Activated T-cell treated with anti-CD3 and anti-CD28 coated beads, Interleukin-2, amount 50 U/mL, for 4 hours (primary cell): ENCODE results near the gene PFDN2. TPM values are rescaled to one million over a fixed set of nuclear protein-coding genes. Genes with fewer than 3 reads are reported as not detected.

Source experiments
- ATAC-seq, 2 donors: fragments of 200-7000 bp; cut with Tn5 transposase; one replicate each; pipeline ENCODE4 v1.10.0; 2021
- DNase-seq: peaks from one replicate; pipeline ENCODE4 v3.0.0-alpha.2; 2020
- H3K27me3 Mint-ChIP-seq: one replicate; pipeline ENCODE4 v1.8.0; 2021; ENCODE audit warnings: low read depth, mixed read lengths
- H3K36me3 Mint-ChIP-seq: one replicate; pipeline ENCODE4 v1.8.0; 2022; ENCODE audit warnings: mixed read lengths; ENCODE audit not compliant: insufficient read depth
- H3K4me1 Mint-ChIP-seq: one replicate; pipeline ENCODE4 v1.8.0; 2021; ENCODE audit warnings: low read depth, mixed read lengths
- H3K4me3 Mint-ChIP-seq: one replicate; pipeline ENCODE4 v1.8.0; 2021; ENCODE audit warnings: mild to moderate bottlenecking, moderate library complexity, mixed read lengths
- H3K9me3 Mint-ChIP-seq: one replicate; pipeline ENCODE4 v1.8.0; 2021; ENCODE audit warnings: mixed read lengths
- total RNA-seq, 3 donors: library from RNA; stranded (reverse); gene quantifications; one replicate each; pipeline ENCODE4 v1.2.1, GENCODE V29; 2021

The PFDN2 gene
- total RNA-seq, 3 donors from 2014 or later, result 231 to 238 (median 235) TPM

DNA sequence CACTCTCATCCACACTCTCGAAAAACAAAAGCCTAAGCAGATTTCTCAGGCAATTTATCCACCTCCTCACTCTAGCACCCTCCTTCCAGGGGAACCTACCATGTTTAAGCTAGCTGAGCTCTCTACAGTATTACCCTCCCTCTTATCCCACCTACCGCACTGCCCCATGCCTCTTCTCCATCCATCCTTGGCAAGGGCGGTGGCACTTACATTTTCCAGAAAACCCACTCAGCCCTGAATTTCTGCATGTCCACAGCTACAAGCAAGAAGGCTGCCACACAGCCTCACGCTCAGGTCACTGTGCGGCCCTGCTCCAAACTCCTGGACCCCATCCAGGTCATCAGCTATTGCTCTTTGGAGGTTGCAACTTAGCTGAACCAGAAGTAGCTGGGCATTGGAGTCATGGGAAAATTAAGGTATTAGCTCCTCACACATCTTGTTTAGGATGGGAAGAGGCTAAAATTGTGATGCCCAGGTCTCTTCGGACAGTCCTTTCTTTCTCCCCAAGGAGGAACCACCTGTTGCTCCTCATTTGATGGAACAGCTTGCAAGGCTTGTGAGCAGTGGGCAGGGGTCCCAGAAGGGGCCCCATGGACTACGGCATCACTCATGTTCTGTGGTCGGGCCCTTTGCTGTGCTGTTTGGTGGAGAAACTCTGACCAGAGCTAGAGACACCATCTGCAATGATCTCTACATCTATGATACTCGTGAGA, 18.6 kb downstream of the PFDN2 start:
- Mint-ChIP-seq H3K4me3 (peak overlapping the region; percentile 81), H3K9me3 (no peaks in the 10 kb centered on the region), H3K27me3 (no peaks in the 10 kb centered on the region), H3K4me1 (peaks cover 31% of the 10 kb centered on the region), H3K36me3 (peaks cover 22% of the 10 kb centered on the region)
- DNase-seq (no peak), ATAC-seq (no peak)

GRCh38 chr1:161098210-161099068, 19.4 kb downstream of the PFDN2 start, which contains the start of gene KLHDC9:
KLHDC9 (plus strand) TSS chr1:161098361; CDS start chr1:161098536, 175 bp downstream.
- peak within 1 kb of the TSS; percentile 81 for H3K4me3 Mint-ChIP-seq
- peak; percentile 68 to 75 for ATAC-seq
- no peaks in the 10 kb centered on the region for H3K9me3 Mint-ChIP-seq
- peak; percentile 38 for DNase-seq
- peaks cover 22% of the 10 kb centered on the region for H3K36me3 Mint-ChIP-seq
- no peaks in the 10 kb centered on the region for H3K27me3 Mint-ChIP-seq
- peaks cover 34% of the 10 kb centered on the region for H3K4me1 Mint-ChIP-seq

- ATAC-seq (no peak), DNase-seq (no peak)
- Mint-ChIP-seq H3K4me1 (peaks cover 49% of the 10 kb centered on the region), H3K4me3 (no peak overlapping the region), H3K27me3 (no peaks in the 10 kb centered on the region), H3K9me3 (no peaks in the 10 kb centered on the region), H3K36me3 (peaks cover 16% of the 10 kb centered on the region)
Observed at GRCh38 chr1:161096530-161096929, 21.3 kb downstream of the PFDN2 start.

DNA sequence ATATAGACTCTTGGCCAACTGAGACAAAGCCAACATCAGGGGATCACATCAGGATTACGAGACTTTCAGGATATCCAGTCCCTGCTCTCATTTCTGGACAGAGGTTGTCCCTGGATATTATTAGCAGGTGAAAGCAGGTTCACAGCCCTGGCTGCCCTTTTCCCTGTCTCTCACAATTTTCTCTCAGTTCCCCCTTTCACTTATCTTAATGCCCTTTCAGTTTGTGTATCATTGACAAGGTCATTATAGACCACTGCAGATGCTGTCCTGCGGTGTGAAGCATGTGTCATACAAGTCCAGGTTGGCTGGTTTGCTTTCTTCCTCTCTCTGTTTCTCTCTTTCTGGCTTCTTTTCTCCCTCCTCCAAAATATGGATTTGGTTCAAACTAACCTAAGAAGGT, 21.8 kb downstream of the PFDN2 start:
- H3K27me3 Mint-ChIP-seq, result no peaks in the 10 kb centered on the region

DNA sequence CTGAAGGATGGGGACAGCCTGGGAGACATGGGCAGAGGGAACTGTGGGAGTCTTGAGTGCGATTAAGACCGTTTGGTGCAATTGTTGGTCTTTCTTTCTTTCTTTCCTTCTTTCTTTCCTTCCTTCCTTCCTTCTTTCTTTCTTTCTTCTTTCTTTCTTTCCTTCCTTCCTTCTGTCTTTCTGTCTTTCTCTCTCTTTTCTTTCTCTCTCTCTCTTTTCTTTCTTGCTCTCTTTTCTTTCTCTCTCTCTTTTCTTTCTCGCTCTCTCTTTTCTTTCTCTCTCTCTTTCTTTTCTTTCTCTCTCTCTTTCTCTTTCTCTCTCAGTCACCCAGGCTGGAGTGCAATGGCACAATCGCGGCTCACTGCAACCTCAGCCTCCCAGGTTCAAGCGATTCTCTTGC, 22.6 kb downstream of the PFDN2 start:
- Mint-ChIP-seq H3K36me3 (peaks cover 13% of the 10 kb centered on the region), H3K27me3 (no peaks in the 10 kb centered on the region), H3K9me3 (no peaks in the 10 kb centered on the region), H3K4me3 (no peak overlapping the region), H3K4me1 (peaks cover 57% of the 10 kb centered on the region)
- DNase-seq (no peak), ATAC-seq (no peak)

More for the DNA sequence above, 21.8 kb downstream of the PFDN2 start:
- DNase-seq (no peak), ATAC-seq (no peak)
- peaks cover 49% of the 10 kb centered on the region for H3K4me1 Mint-ChIP-seq
- H3K36me3 Mint-ChIP-seq, result peaks cover 13% of the 10 kb centered on the region
- H3K9me3 Mint-ChIP-seq, result no peaks in the 10 kb centered on the region
- no peak overlapping the region for H3K4me3 Mint-ChIP-seq

- ATAC-seq (no peak), DNase-seq (no peak)
- Mint-ChIP-seq H3K4me1 (peaks cover 57% of the 10 kb centered on the region), H3K36me3 (peaks cover 5% of the 10 kb centered on the region), H3K9me3 (no peaks in the 10 kb centered on the region), H3K4me3 (no peak overlapping the region), H3K27me3 (no peaks in the 10 kb centered on the region)
Observed at GRCh38 chr1:161094481-161094880, 23.4 kb downstream of the PFDN2 start.

- peak; percentile 40 for DNase-seq
- H3K4me1 Mint-ChIP-seq, result peaks cover 46% of the 10 kb centered on the region
Observed at GRCh38 chr1:161092621-161093028, 25.2 kb downstream of the PFDN2 start.

GRCh38 chr1:161091796-161092507, 25.9 kb downstream of the PFDN2 start:
- no peaks in the 10 kb centered on the region for H3K36me3 Mint-ChIP-seq
- no peak overlapping the region for H3K4me3 Mint-ChIP-seq
- H3K27me3 Mint-ChIP-seq, result no peaks in the 10 kb centered on the region
- no peak for DNase-seq
- peaks cover 39% of the 10 kb centered on the region for H3K4me1 Mint-ChIP-seq
- no peaks in the 10 kb centered on the region for H3K9me3 Mint-ChIP-seq
- peak in 1 of 2 donors; percentile 8 for ATAC-seq

More at GRCh38 chr1:161092621-161093028, 25.2 kb downstream of the PFDN2 start:
- Mint-ChIP-seq H3K9me3 (no peaks in the 10 kb centered on the region), H3K36me3 (no peaks in the 10 kb centered on the region), H3K27me3 (no peaks in the 10 kb centered on the region), H3K4me3 (no peak overlapping the region)
- ATAC-seq, result peak; percentile 93 to 94

DNA sequence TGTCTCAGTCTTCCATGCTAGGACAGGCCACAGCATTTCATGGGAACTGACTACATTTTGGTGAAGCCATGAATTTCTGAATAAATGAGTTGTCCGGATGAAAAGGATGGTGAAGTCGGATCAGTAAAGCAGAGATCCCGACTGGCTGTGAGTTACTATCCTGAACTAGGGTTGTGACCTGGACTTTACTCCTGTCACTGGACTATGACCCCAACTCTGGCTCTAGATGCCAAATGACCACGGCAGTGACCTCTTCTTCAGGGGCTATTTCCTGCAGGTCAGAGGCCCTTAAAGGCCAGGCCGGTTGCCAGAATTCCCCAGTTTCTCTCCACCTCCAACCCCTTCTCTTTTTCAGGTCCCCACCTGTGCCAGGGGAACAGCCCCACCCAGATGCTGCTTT, 26.7 kb downstream of the PFDN2 start:
- ATAC-seq (no peak), DNase-seq (no peak)
- Mint-ChIP-seq H3K4me3 (no peak overlapping the region), H3K27me3 (no peaks in the 10 kb centered on the region), H3K36me3 (no peaks in the 10 kb centered on the region), H3K4me1 (peaks cover 32% of the 10 kb centered on the region), H3K9me3 (no peaks in the 10 kb centered on the region)

GRCh38 chr1:161090617-161091016, 27.2 kb downstream of the PFDN2 start:
- ATAC-seq (no peak), DNase-seq (no peak)
- Mint-ChIP-seq H3K4me1 (peaks cover 32% of the 10 kb centered on the region), H3K4me3 (no peak overlapping the region), H3K27me3 (no peaks in the 10 kb centered on the region), H3K9me3 (no peaks in the 10 kb centered on the region), H3K36me3 (no peaks in the 10 kb centered on the region)

- peaks cover 31% of the 10 kb centered on the region for H3K4me1 Mint-ChIP-seq
- no peak for ATAC-seq
- no peak overlapping the region for H3K4me3 Mint-ChIP-seq
- DNase-seq, result no peak
- no peaks in the 10 kb centered on the region for H3K9me3 Mint-ChIP-seq
- no peaks in the 10 kb centered on the region for H3K27me3 Mint-ChIP-seq
- H3K36me3 Mint-ChIP-seq, result no peaks in the 10 kb centered on the region
Observed at GRCh38 chr1:161089938-161090337, 27.9 kb downstream of the PFDN2 start.

DNA sequence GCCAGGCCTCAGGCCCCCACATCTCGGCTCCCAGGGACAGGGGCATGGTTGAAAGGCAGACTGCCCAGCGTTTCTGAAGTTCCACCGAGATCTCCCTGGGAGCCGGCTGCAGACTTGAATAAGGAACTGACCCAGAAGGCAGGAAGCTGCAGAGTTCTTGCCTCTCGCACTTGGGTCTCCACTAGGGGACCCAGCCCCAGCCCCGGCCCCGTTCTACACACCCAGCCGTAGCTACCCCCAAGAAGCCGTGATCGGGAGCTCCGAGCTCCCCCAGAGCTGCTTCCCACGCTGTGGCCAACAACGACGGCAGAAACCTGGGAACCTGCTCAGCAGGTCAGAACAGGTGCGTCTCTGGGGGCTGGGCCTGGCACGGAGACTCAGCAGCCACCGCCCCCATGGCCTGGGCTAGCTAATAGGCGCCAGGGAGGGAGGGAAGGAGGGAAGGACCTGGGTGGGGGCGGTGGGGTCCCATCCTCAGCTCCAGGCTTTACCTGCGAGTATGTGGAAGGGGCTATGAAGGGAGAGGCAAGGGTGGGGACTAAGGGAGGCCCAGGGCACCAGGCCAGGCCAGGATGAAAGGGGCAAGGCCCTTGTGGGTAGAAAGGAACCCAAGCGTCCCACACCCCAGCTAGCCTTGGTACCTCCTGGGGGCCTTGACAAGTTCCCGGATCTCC, 28.4 kb downstream of the PFDN2 start, which contains the start of gene NECTIN4:
Gene NECTIN4 (minus strand): TSS at position 308 of the 674 bp plus-strand sequence. CDS start 262 bp downstream, at position 46.
- no peak for DNase-seq
- Mint-ChIP-seq H3K36me3 (no peaks in the 10 kb centered on the region), H3K4me3 (no peak within 1 kb of the TSS), H3K4me1 (peaks cover 28% of the 10 kb centered on the region), H3K9me3 (no peaks in the 10 kb centered on the region), H3K27me3 (no peaks in the 10 kb centered on the region)
- no peak for ATAC-seq

DNA sequence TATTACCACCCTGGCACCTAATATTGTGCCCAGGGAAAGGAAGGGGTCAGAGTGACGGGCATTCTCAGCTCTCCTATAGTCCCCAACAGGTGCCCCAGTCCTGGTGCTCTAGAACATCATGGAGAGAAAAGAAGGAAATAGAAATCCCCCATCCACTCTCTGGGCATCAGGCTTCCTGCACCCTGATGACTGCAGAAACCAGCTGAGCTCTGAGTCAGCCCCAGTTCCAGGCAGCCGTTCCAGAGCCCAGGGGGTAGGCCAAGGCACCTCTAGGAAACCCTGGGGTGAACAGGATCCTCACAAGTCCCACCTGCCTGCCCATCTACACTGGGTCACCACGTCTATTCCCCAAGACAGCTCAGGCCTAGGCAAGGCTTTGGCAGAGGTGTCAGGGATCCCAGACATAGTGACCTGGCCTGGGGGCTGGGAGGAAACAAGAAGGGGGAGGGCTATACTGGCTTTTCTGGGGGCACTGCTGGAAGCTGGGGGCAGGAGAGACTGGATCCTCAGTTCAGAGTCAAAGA, 29.2 kb downstream of the PFDN2 start:
- ATAC-seq (no peak), DNase-seq (no peak)
- Mint-ChIP-seq H3K27me3 (no peaks in the 10 kb centered on the region), H3K4me3 (no peak overlapping the region), H3K4me1 (peaks cover 26% of the 10 kb centered on the region), H3K36me3 (no peaks in the 10 kb centered on the region), H3K9me3 (no peaks in the 10 kb centered on the region)
